ENCODE results near the gene SFXN5.

Gene SFXN5

GRCh38 chr2:72994282-72994990 lies 77.1 kb downstream of the SFXN5 start:
- DNase-seq (ENCODE audit: low read depth), result no peak

GRCh38 chr2:72993933-72994280 lies 77.6 kb downstream of the SFXN5 start:
- no peak for DNase-seq (ENCODE audit: low read depth)

- DNase-seq (ENCODE audit: low read depth), result peak; percentile 26
These were observed 78.2 kb downstream of the SFXN5 start for GRCh38 chr2:72993147-72993932.

GRCh38 chr2:72992734-72993102 lies 78.8 kb downstream of the SFXN5 start:
- no peak for DNase-seq (ENCODE audit: low read depth)

GRCh38 chr2:72991980-72992733 lies 79.4 kb downstream of the SFXN5 start:
- no peak for DNase-seq (ENCODE audit: low read depth)

GRCh38 chr2:72991439-72991725 lies 80.1 kb downstream of the SFXN5 start:
- no peak for DNase-seq (ENCODE audit: low read depth)

GRCh38 chr2:72990695-72991438 lies 80.6 kb downstream of the SFXN5 start:
- DNase-seq (ENCODE audit: low read depth), result no peak

- DNase-seq (ENCODE audit: low read depth), result no peak
These were observed 81.5 kb downstream of the SFXN5 start for GRCh38 chr2:72989770-72990556.

GRCh38 chr2:72988726-72989273 lies 82.7 kb downstream of the SFXN5 start:
- DNase-seq (ENCODE audit: low read depth), result no peak

- no peak for DNase-seq (ENCODE audit: low read depth)
These were observed 83.5 kb downstream of the SFXN5 start for GRCh38 chr2:72988041-72988440.

GRCh38 chr2:72985891-72986683 lies 85.4 kb downstream of the SFXN5 start:
- DNase-seq (ENCODE audit: low read depth), result no peak

GRCh38 chr2:72985136-72985535 lies 86.4 kb downstream of the SFXN5 start:
- no peak for DNase-seq (ENCODE audit: low read depth)

- no peak for DNase-seq (ENCODE audit: low read depth)
These were observed 87.3 kb downstream of the SFXN5 start for GRCh38 chr2:72984172-72984671.

- no peak for DNase-seq (ENCODE audit: low read depth)
These were observed 87.9 kb downstream of the SFXN5 start for GRCh38 chr2:72983500-72984161.

GRCh38 chr2:72982781-72983499 lies 88.6 kb downstream of the SFXN5 start:
- DNase-seq (ENCODE audit: low read depth), result no peak

- DNase-seq (ENCODE audit: low read depth), result no peak
These were observed 89.3 kb downstream of the SFXN5 start for GRCh38 chr2:72982219-72982618.

- DNase-seq (ENCODE audit: low read depth), result no peak
These were observed 90.0 kb downstream of the SFXN5 start for GRCh38 chr2:72981536-72981935.

GRCh38 chr2:72980535-72981217 lies 90.8 kb downstream of the SFXN5 start:
- DNase-seq (ENCODE audit: low read depth), result no peak

- no peak for DNase-seq (ENCODE audit: low read depth)
These were observed 91.6 kb downstream of the SFXN5 start for GRCh38 chr2:72979896-72980295.

All from stimulated activated CD8-positive, alpha-beta memory T cell treated with anti-CD3 and anti-CD28 coated beads, Interleukin-15, amount 100 ng/mL, for 1 hour (primary cell).